GM19240 (cell line): ENCODE results near the gene GSTCD.
A peak's percentile ranks its signal among the peaks of the same experiment; 100 is the strongest.
"Not testable (repeated sequence)": the region's sequence is repeated elsewhere in the genome, so short reads cannot be mapped to it uniquely, and the experiment has no call there.

ENCODE experiments used
- DNase-seq: peaks from one replicate; pipeline ENCODE4 v3.0.0; 2011; ENCODE audit warnings: low spot score; ENCODE audit not compliant: insufficient read length

The GSTCD gene

GRCh38 chr4:105708181-105709080, at the start of gene GSTCD, which contains the start of gene INTS12:
GSTCD (plus strand) TSS chr4:105708784; CDS start chr4:105717614, 8,830 bp downstream.
INTS12 (minus strand) TSS chr4:105708689; CDS start chr4:105700005, 8,684 bp downstream.
- DNase-seq: peak; percentile 30

GRCh38 chr4:105659190-105659589, 49.4 kb upstream of the GSTCD start:
- no peak for DNase-seq

GRCh38 chr4:105661028-105661427, 47.6 kb upstream of the GSTCD start:
- no peak for DNase-seq

GRCh38 chr4:105662935-105663675, 45.5 kb upstream of the GSTCD start:
- no peak for DNase-seq

- DNase-seq: no peak
These were observed 41.9 kb upstream of the GSTCD start for GRCh38 chr4:105666693-105667092.

- no peak for DNase-seq
These were observed 37.9 kb upstream of the GSTCD start for GRCh38 chr4:105670684-105671083.

- no peak for DNase-seq
These were observed 37.3 kb upstream of the GSTCD start for GRCh38 chr4:105671301-105671700.

- no peak for DNase-seq
These were observed 34.6 kb upstream of the GSTCD start for GRCh38 chr4:105674011-105674410.

- DNase-seq: no peak
These were observed 30.9 kb upstream of the GSTCD start for GRCh38 chr4:105677709-105678108.

GRCh38 chr4:105679186-105679585, 29.4 kb upstream of the GSTCD start:
- DNase-seq: no peak

- no peak for DNase-seq
These were observed 25.5 kb upstream of the GSTCD start for GRCh38 chr4:105683038-105683437.

GRCh38 chr4:105686571-105686970, 22.0 kb upstream of the GSTCD start:
- no peak for DNase-seq

- not testable (repeated sequence) for DNase-seq
These were observed 13.8 kb upstream of the GSTCD start for GRCh38 chr4:105694812-105695211.

- not testable (repeated sequence) for DNase-seq
These were observed 12.8 kb upstream of the GSTCD start for GRCh38 chr4:105695832-105696231.

- DNase-seq: no peak
These were observed 10.0 kb upstream of the GSTCD start for GRCh38 chr4:105698607-105699006.

GRCh38 chr4:105707782-105708180, 803 bp upstream of the GSTCD start:
- no peak for DNase-seq

- no peak for DNase-seq
These were observed 482 bp downstream of the GSTCD start for GRCh38 chr4:105709081-105709450.

- no peak for DNase-seq
These were observed 1.5 kb downstream of the GSTCD start for GRCh38 chr4:105710012-105710600.

- DNase-seq: no peak
These were observed 2.1 kb downstream of the GSTCD start for GRCh38 chr4:105710678-105711077.

GRCh38 chr4:105712766-105713165, 4.2 kb downstream of the GSTCD start:
- DNase-seq: no peak

- DNase-seq: no peak
These were observed 5.5 kb downstream of the GSTCD start for GRCh38 chr4:105714071-105714521.

GRCh38 chr4:105714932-105715331, 6.3 kb downstream of the GSTCD start:
- DNase-seq: no peak
